B cell (primary cell): ENCODE measurements around the gene COX6B2.

Experiments used
- EZH2 ChIP-seq: IDR thresholded peaks from 2 replicates; pipeline ENCODE4 v1.6.1; 2012; ENCODE audit warnings: borderline replicate concordance, low read depth, mild to moderate bottlenecking, moderate library complexity, low read length; ENCODE audit not compliant: insufficient read depth, poor library complexity, severe bottlenecking
- TF ChIP-seq, protein P1 (sequence below): fragments of 200-600 bp; IDR thresholded peaks from one replicate; pipeline ENCODE4 v1.8.0; 2022; ENCODE audit warnings: antibody characterized with exemption, mild to moderate bottlenecking

DNA sequence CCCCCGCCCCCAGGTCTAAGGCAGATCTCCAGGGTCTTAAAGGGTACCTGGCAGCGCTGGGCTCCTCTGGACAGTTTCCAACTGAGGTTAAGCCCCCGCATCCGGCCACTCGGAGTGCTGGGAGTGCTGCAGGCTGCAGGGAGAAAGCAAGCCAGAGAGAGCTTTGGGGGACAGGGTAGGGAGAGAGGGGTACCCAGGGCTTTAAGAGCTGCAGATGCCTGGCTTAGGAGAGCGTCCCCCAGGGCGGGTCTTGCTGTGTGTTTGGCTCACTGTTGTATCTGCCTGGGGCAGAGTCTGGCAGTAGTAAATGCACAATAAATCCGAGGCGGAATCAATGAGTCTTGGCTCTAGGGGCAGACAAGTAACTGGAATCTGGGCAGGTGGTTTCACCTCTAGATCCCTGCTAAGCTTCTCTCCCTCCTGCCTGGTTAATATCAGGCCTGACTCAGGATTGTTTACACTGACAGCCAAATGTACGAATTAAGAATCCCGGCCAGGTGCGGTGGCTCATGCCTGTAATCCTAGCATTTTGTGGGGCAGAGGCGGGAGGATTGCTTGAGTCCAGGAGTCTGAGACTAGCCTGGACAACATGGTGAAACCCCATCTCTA, 798 bp upstream of the COX6B2 start:
- TF ChIP-seq, protein P1, sequence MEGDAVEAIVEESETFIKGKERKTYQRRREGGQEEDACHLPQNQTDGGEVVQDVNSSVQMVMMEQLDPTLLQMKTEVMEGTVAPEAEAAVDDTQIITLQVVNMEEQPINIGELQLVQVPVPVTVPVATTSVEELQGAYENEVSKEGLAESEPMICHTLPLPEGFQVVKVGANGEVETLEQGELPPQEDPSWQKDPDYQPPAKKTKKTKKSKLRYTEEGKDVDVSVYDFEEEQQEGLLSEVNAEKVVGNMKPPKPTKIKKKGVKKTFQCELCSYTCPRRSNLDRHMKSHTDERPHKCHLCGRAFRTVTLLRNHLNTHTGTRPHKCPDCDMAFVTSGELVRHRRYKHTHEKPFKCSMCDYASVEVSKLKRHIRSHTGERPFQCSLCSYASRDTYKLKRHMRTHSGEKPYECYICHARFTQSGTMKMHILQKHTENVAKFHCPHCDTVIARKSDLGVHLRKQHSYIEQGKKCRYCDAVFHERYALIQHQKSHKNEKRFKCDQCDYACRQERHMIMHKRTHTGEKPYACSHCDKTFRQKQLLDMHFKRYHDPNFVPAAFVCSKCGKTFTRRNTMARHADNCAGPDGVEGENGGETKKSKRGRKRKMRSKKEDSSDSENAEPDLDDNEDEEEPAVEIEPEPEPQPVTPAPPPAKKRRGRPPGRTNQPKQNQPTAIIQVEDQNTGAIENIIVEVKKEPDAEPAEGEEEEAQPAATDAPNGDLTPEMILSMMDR = no peak
- TF ChIP-seq EZH2 = no peak
